ENCODE results near the gene CD34.
"Not testable (repeated sequence)": the region's sequence is repeated elsewhere in the genome, so short reads cannot be mapped to it uniquely, and the experiment has no call there.

The CD34 gene

DNA sequence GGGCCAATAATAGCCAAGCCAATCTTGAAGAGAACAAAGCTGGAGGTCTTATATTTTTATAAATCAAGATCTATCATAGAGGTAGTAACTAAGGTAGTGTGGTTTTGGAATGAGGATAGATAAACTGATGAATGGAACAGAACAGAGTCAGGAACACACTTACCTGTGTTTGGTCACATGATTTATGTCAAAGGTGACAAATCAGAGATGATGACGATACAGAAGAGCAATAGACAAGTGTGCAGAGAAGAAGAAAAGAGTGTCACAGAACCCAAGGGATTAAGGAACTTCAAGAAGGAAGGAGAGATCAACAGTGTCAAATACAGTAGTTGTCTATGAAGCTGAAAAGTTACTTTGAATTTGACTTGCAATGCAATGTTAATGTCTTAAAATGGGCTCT is 16.1 kb upstream of the CD34 start:
- DNase-seq (ENCODE audit: low spot score), result no peak

DNA sequence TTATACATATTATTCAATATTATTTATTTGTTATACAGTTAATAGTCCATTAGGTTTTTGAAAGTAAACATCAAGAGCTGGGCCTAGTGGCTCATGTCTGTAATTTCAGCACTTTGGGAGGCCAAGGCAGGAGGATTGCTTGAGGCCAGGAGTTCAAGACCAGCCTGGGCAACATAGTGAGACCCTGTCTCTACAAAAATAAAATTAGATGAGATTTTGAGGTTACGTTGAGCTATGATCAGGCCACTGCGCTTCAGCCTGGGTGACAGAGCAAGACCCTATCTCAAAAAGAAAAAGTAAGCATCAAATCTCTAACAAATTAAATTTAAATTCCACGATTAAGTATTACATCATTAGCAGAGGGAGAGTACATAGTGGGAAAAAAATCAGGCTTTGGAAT is 15.0 kb upstream of the CD34 start:
- not testable (repeated sequence) for DNase-seq (ENCODE audit: low spot score)

DNA sequence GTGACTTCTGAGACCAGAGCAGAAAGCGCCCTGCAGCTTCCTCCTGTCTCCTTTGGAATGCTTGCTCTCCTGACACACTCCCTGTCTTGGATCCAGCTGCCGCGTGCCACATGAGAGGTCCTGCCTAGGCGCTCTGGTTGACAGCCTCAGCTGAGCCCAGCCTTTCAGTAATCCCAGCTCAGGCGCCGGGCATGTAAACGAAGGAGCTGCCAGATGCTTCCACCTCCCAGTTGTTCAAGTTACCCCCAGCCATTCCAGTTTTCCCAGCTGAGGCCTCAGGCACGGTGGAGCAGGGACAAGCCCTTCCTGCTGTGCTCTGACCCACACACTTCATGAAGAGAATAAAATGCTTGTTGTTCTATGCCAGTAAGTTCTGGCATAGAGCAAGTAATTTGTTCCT is 14.3 kb upstream of the CD34 start:
- DNase-seq (ENCODE audit: low spot score), result no peak

DNA sequence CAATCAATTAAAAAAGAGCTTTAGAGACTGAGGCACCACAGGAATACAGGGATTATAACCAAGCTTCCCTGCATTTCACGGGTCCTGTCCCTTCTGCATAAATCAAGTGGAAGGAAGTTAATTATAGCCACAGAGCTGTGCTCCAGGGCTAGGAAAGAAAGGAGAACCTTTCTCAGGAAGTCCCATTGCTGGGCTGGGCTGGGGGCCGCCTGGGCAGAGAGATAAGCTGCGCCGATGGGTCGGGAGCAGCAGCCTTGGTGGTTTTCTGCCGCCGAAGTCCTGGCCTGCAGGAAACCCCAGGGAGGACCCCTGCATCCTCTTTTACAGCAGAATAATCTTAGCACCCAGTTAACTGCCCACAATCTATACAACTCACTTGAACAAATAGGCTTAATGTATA is 12.6 kb upstream of the CD34 start:
- no peak for DNase-seq (ENCODE audit: low spot score)

DNA sequence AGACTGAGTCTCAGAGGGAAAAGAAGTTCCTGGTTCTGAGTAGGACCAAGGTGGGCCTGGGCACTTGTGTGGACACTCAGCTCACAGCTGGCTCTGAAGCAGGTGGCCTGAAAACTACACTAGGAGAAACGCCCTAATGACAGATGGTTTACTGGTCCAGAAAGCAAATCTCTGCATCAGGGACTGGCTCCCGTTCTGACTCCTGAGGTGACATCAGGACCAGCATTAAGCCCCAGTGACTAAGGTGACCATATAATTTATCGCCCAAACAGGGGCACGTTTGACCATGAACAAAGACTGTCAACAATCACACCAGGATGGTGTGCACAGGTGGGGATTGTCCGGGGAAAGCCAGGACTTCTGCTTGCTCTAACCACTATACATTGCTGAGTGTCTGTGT is 12.2 kb upstream of the CD34 start:
- DNase-seq (ENCODE audit: low spot score), result no peak

DNA sequence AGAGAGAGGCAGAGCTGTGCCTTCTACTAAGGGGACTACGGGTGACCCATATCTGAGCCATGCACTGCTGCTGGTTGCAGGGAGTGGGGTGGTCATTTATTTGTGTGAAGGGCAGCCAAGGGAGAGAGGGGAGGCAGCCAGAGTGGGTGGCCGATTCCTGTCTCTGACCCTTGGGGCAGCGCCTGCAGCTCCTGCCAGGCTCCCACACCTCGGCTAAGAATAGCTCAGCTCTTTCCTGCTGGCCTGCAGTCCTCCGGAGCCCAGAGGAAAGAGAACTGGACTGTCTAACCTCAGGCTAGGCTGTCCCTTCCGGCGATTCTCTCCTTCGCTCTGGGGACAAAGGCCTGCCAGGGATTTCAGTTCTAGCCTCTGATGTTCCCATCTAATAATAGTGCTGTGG is 11.6 kb upstream of the CD34 start:
- DNase-seq (ENCODE audit: low spot score), result no peak

DNA sequence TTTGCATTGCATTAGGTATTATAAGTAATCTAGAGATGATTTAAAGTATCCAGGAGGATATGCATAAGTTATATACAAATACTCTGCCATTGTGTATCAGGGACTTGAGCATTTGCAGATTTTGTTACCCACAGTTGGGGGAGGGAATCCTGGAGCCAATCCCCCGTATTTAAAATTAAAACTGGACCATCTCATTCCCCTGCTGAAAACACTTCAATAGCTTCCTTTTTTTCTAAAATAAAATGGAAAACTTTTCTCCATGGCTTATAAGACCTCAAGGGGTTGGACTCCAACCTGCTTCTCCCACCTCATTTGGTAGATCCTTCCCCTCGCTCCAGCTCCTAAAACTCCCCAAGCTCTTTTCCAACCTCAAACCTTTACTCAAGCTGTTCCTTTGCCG is 10.4 kb upstream of the CD34 start:
- no peak for DNase-seq (ENCODE audit: low spot score)

DNA sequence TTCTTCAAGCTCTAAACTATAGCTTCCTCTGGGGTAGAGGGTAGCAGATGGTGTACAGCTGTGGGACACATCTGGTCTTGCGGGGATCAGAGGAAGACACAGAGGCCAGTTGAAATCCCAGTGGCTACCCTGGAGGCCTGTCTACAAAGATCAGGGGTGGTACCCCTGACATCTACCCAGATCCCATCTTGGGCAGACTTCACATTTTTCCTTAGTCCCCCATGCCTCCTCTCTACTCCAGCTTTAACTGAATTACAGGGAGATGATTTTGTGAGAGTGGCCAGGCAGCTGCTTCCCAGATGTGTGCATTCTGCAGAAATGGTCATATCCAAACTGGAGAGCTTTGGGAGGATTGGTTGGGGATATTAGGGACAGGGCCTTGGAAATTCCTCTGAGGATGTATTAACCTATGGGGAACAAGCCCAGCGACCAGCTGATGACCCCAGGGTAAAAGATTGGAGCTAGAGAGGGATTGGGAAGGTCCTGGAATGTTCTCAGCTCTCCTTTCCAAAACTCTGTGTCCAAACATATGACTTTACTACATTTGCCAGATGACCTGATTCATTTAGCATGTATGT is 9.6 kb upstream of the CD34 start:
- DNase-seq (ENCODE audit: low spot score), result no peak

GRCh38 chr1:207919523-207920170 is 8.7 kb upstream of the CD34 start:
- no peak for DNase-seq (ENCODE audit: low spot score)

DNA sequence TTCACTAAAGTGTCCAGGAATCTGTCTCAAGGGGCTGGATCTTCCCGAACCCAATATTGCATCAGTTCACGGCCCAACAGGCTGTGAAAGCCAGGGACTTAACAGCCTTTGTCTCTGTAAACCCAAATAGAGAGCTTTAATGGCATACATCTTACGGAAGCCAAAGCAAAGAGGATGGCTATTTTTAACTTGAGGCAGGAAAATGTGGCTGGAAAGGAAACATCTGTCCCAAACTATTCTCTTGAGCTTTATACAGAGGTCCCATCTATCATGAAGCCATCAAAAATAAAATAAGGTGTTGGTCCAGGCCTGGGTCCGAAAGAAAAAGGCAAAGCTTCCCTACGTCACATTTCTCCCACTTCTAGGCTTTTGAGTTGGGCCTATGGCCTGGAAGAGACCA is 7.7 kb upstream of the CD34 start:
- DNase-seq (ENCODE audit: low spot score), result no peak

DNA sequence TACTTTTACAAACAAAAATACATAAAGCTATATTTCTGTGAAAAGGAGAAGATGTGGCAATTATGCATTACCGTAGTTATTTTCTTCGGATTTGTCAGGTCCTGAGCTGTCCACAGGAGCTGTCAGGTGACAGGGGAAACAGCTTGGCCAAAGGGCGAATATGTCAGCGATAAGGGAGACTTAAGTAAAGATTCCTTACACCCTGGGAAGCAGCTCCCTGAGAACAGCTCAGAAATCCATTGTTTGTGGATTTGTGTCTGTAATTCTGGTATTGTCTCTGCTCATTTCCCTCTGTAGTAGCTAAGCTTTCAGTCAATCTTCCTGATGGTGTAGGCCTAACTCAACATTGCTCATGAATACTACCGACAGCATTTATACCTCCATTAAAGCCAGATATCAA is 7.1 kb upstream of the CD34 start:
- DNase-seq (ENCODE audit: low spot score), result no peak

DNA sequence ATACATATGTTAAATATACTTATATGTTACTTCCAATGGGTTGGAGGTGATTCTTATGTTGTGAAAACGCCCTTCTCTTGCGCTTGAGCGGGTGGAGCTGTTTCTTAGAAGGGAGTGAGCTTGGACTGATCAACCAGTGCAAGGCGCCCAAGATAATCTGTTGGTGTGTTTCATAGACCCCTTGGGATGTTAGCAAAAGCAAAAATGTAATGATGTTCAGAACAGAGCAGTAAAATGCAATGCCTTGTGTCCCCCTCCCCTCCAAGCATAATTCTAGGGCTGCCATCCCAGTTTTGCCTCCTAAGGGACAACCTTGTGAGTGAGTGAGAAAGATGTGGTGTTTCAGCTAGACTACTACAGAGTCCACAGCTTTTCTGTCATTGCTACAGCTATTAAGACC is 6.2 kb upstream of the CD34 start:
- DNase-seq (ENCODE audit: low spot score), result no peak

- DNase-seq (ENCODE audit: low spot score), result no peak
These were observed 3.0 kb upstream of the CD34 start for GRCh38 chr1:207913951-207914350.

- DNase-seq (ENCODE audit: low spot score), result no peak
These were observed 1.2 kb upstream of the CD34 start for GRCh38 chr1:207911856-207912760.

GRCh38 chr1:207909687-207910086 is 1.2 kb downstream of the CD34 start:
- DNase-seq (ENCODE audit: low spot score), result no peak

DNA sequence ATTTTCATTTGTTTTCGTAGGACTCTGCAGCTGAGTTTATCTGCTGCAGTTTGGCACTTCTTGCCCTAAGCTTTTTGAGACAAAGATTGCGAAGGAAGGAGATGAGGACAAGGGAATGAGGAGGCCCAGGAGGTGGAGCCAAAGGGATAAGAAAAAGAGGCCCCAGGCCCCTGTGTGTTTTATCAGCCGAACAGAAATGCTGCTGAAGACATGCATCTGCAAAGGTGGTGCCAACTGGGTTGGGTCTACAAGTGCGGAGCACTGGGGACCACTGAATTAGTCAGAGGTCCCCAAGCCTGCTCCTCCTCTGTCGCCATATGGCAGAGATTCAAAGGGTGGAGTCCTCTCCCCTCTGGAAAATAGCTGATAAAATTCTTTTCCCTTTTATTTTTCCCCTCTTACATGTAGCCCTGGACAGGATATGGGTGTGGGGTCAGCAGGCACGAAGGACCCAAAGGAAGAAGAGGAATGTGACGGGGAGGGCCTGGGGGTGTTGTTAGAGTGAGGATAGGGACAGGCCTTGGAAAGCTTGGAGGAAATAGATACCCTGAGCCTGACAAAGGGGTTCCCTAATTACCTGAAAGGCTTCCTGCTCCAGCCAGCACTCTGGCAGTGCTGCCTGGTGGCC is 2.7 kb downstream of the CD34 start:
- DNase-seq (ENCODE audit: low spot score), result no peak

GRCh38 chr1:207904391-207904790 is 6.5 kb downstream of the CD34 start:
- no peak for DNase-seq (ENCODE audit: low spot score)

- no peak for DNase-seq (ENCODE audit: low spot score)
These were observed 7.2 kb downstream of the CD34 start for GRCh38 chr1:207903767-207904166.

DNA sequence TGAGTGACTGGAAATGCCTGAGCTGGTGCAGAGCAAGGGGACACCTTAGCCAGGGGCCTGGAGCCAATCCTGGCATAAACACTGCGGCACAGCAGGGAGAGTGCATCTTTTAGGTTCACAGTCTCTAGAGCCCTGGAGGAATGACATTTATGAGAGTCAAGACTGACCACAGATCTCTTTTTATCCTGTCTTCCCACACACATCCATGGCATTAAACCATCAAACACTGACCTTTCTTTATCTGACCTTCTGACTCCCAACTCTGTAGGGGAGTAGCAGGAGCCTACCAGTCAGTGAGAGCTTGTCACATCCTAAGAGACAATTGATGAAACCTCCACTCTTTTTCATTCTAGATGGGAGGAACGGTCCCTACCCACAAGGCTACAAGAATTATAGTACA is 7.9 kb downstream of the CD34 start:
- no peak for DNase-seq (ENCODE audit: low spot score)

DNA sequence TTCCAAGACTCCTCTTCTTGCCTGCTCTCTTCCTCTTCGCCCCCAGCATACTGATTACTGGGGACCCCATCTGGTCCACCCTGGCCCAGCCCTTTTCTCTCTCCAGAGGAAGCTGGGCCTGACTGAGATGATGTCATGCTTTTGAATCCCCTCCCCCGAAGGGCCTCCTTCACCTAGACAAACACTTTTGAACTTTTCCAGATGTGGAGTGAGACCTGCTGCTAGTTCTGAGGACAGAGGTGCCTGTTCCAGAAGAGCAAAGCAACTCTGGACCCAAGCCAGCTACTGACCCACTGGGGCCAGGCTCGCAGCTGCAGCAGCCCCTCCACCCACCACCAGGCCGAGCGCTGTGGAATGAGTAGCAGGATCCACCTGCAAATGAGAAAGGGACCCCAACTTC is 8.4 kb downstream of the CD34 start:
- no peak for DNase-seq (ENCODE audit: low spot score)

GRCh38 chr1:207901041-207901653 is 9.8 kb downstream of the CD34 start:
- no peak for DNase-seq (ENCODE audit: low spot score)

GRCh38 chr1:207898836-207899235 is 12.1 kb downstream of the CD34 start:
- no peak for DNase-seq (ENCODE audit: low spot score)

All from CD4-positive, alpha-beta T cell treated with Interleukin-15 for 4 hours (primary cell).